WERI-Rb-1 (cell line): ENCODE data around the gene OSM.

ENCODE experiments used
- DNase-seq: peaks from one replicate; pipeline ENCODE4 v3.0.0-alpha.2; 2020
- H3K27ac ChIP-seq: fragments of 250-450 bp; sonication (Bioruptor Pico); 2 replicates; pipeline ENCODE4 v1.5.1; 2020; ENCODE audit warnings: mild to moderate bottlenecking, moderate library complexity
- H3K27me3 ChIP-seq: fragments of 250-450 bp; sonication (Bioruptor Pico); 2 replicates; pipeline ENCODE4 v1.5.1; 2021; ENCODE audit warnings: mild to moderate bottlenecking, low read depth, moderate library complexity; ENCODE audit not compliant: insufficient read depth, severe bottlenecking
- H3K36me3 ChIP-seq: fragments of 250-450 bp; sonication (Bioruptor Pico); 2 replicates; pipeline ENCODE4 v1.5.1; 2020; ENCODE audit warnings: mild to moderate bottlenecking, moderate library complexity
- H3K4me3 ChIP-seq: 2 replicates; pipeline ENCODE4 v1.5.1; 2011; ENCODE audit warnings: low read depth, mild to moderate bottlenecking, control low read depth, low read length
- H3K9me3 ChIP-seq: fragments of 250-450 bp; sonication (Bioruptor Pico); 2 replicates; pipeline ENCODE4 v1.5.1; 2021; ENCODE audit warnings: mild to moderate bottlenecking, moderate library complexity; ENCODE audit not compliant: severe bottlenecking
- TF ChIP-seq, protein P1 (sequence below): IDR thresholded peaks from 2 replicates; pipeline ENCODE4 v1.5.1; 2011; ENCODE audit warnings: low read depth, mild to moderate bottlenecking, control low read depth, inconsistent platforms, low read length

OSM gene

DNA sequence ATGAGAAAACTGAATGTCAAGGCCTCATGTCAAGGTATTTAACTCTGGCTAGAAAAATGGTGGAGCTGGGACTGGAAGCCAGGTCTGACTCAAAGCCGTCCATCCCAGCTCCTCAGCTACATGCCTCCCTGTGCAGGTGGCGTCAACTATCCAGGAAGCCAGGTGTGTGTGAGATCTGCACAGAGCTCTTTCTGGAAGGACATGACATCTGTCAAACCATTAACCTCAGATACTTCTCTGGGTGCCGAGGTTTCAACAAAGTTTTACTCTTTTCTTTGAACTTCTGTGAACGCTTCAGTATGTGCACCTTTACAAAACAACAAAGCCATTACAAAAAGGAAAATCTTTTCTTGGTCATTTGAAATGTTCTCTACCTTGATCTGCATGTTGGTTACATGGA is 29.7 kb upstream of the OSM start:
- peaks cover 34% of the 10 kb centered on the region for H3K36me3 ChIP-seq
- H3K27ac ChIP-seq, result no peak overlapping the region
- TF ChIP-seq, protein P1, sequence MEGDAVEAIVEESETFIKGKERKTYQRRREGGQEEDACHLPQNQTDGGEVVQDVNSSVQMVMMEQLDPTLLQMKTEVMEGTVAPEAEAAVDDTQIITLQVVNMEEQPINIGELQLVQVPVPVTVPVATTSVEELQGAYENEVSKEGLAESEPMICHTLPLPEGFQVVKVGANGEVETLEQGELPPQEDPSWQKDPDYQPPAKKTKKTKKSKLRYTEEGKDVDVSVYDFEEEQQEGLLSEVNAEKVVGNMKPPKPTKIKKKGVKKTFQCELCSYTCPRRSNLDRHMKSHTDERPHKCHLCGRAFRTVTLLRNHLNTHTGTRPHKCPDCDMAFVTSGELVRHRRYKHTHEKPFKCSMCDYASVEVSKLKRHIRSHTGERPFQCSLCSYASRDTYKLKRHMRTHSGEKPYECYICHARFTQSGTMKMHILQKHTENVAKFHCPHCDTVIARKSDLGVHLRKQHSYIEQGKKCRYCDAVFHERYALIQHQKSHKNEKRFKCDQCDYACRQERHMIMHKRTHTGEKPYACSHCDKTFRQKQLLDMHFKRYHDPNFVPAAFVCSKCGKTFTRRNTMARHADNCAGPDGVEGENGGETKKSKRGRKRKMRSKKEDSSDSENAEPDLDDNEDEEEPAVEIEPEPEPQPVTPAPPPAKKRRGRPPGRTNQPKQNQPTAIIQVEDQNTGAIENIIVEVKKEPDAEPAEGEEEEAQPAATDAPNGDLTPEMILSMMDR, result no peak
- H3K4me3 ChIP-seq, result no peak overlapping the region
- no peak for DNase-seq
- no peaks in the 10 kb centered on the region for H3K27me3 ChIP-seq
- H3K9me3 ChIP-seq, result no peaks in the 10 kb centered on the region

DNA sequence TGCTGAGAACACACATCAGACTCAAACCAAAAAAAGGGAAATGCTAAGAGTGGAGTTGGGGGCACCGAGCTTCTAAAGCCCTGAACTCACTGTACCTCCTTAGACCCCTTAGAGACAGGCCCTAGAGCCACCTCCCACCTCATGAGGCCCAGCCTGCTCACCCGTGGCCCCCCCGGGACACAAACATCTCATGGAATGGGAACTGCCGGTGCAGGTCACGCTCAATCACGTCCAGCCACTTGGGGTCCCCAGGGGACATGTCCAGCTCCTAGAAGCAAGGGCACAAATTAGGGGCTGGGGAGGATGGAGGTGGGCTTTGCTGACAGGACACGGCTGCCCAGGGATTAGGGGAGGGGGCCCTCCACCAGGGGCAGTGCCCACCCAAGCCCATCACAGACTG is 28.9 kb upstream of the OSM start:
- no peaks in the 10 kb centered on the region for H3K9me3 ChIP-seq

DNA sequence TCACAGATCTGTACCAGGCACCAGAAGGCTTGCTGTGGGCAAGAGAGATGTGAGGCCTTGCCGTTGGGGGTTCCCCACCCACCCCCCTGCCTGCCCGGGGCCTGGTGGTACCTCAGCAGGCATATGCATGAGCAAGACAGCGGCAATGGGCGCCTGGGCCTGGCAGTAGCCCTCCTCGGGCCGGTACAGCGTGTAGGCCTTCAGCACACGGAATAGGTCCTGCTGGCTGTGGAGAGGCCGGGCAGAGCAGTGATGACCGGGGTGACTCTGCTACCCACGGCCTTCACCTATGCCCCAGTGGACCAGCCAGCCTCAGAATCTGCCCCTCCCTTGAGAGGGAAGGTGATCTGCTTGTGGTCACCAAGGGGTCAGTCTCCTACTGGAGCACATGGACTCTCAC is 28.2 kb upstream of the OSM start:
- Histone ChIP-seq H3K36me3 (peaks cover 36% of the 10 kb centered on the region), H3K27me3 (no peaks in the 10 kb centered on the region), H3K27ac (no peak overlapping the region), H3K9me3 (no peaks in the 10 kb centered on the region), H3K4me3 (no peak overlapping the region)
- DNase-seq, result no peak
- TF ChIP-seq, protein P1, result no peak

More for the DNA sequence above, 28.9 kb upstream of the OSM start:
- H3K27me3 ChIP-seq, result no peaks in the 10 kb centered on the region
- no peak overlapping the region for H3K27ac ChIP-seq
- H3K36me3 ChIP-seq, result peaks cover 36% of the 10 kb centered on the region
- DNase-seq, result no peak
- no peak overlapping the region for H3K4me3 ChIP-seq
- TF ChIP-seq, protein P1, result no peak

DNA sequence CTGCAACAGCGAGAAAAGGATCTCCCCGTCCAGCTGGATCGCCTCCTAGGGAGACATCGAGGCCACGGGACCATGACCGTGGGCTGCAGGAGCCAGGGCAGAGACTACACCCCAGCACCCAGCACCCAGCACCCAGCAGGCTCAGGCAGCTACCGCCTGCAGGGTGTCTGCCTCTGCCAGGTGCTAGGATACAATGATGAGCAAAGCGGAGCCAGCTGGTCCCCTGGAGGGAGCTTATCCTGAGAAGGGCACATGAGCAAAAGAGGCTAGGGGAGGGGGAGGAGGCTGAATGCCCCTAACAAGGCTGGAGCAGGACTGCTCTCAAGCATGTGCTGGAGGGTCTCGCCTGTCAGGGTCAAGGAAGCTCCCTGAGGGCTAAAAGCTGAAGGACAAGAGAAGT is 27.4 kb upstream of the OSM start:
- H3K27me3 ChIP-seq, result no peaks in the 10 kb centered on the region
- H3K27ac ChIP-seq, result peak overlapping the region; percentile 37; the same call in 1 of the 2 replicates
- TF ChIP-seq, protein P1, result no peak
- DNase-seq, result peak; percentile 63
- H3K9me3 ChIP-seq, result no peaks in the 10 kb centered on the region
- H3K4me3 ChIP-seq, result no peak overlapping the region
- H3K36me3 ChIP-seq, result peaks cover 36% of the 10 kb centered on the region

DNA sequence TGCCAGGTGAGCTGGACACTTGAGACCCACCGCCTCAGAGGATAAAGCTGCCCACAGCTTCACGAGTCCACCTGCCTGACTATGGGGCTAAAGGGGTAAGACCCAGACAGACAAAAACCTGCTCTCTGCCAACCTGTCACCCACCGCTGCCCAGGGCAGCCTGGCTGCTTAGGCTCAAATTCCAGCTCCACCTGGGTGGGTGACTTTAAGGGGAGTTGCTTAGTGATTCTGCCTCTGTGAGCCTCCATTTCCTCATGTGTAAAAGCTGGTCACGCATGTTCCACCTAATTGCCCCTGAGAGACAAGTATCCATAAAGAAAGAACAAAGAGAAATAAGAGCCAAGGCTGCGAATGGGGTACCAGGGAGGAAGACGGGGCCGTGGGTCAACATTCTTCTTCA is 26.4 kb upstream of the OSM start:
- no peaks in the 10 kb centered on the region for H3K27me3 ChIP-seq
- H3K36me3 ChIP-seq, result peaks cover 34% of the 10 kb centered on the region
- no peaks in the 10 kb centered on the region for H3K9me3 ChIP-seq
- DNase-seq, result no peak
- no peak overlapping the region for H3K27ac ChIP-seq
- no peak overlapping the region for H3K4me3 ChIP-seq
- TF ChIP-seq, protein P1, result no peak

DNA sequence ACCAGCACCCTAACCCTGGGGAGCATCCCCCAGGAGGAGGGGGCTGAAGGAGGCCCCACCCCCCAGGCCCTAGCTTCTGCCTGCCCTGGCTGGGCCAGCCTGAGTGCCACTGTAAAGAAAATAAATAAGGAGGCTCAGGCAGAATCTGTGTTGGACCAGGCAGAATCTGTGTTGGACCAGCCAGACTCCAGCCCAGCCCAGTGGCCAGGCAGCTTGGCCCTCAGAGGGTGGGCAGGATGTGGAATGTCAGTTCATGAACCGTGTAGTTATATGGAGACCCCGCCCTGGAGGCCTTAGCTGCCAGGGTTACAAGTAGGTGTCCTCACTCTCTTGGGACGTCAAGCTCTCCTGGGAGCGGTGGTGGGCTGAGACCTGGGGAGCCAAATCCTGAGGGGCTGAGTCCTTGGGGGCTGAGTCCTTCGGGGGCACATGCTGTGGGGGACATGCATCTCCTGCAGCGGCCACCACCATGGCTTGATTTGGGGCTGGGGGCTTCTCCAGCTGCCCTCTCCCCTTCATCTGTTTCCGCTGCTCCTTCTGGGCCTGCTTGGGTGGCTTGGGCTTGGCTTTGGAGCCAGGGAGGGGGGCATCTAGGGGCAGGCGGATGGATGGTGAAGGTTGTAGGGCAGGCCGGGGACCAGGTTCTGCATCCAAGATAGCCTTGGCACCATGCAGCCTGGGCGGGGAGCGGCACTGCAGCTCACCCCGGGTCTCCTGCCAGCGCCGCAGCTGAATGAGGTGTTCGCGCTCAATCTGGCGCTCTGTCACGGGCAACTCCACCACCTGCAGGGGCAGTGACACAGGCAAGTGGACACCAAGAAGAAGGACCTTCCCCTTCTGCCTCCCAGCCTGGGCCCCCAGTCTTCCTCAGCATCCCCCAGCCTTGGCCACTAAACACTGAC is 25.7 kb upstream of the OSM start:
- no peak overlapping the region for H3K4me3 ChIP-seq
- no peaks in the 10 kb centered on the region for H3K27me3 ChIP-seq
- DNase-seq, result no peak
- H3K9me3 ChIP-seq, result no peaks in the 10 kb centered on the region
- TF ChIP-seq, protein P1, result no peak
- H3K27ac ChIP-seq, result no peak overlapping the region
- H3K36me3 ChIP-seq, result peaks cover 29% of the 10 kb centered on the region
